ENCODE data around the gene SIN3A.
"Not testable (repeated sequence)": the region's sequence is repeated elsewhere in the genome, so short reads cannot be mapped to it uniquely, and the experiment has no call there.

The SIN3A gene

GRCh38 chr15:75356517-75356916, 95.0 kb downstream of the SIN3A start:
- no peak for DNase-seq (ENCODE audit: low read depth in 2 of 2)

- no peak for DNase-seq (ENCODE audit: low read depth in 2 of 2)
Measured at GRCh38 chr15:75356006-75356405, 95.5 kb downstream of the SIN3A start.

- no peak for DNase-seq (ENCODE audit: low read depth in 2 of 2)
Measured at GRCh38 chr15:75355369-75355768, 96.1 kb downstream of the SIN3A start.

GRCh38 chr15:75354454-75354853, 97.0 kb downstream of the SIN3A start:
- no peak for DNase-seq (ENCODE audit: low read depth in 2 of 2)

GRCh38 chr15:75353604-75354003, 97.9 kb downstream of the SIN3A start:
- no peak for DNase-seq (ENCODE audit: low read depth in 2 of 2)

GRCh38 chr15:75352186-75353080, 99.1 kb downstream of the SIN3A start:
- no peak for DNase-seq (ENCODE audit: low read depth in 2 of 2)

- no peak for DNase-seq (ENCODE audit: low read depth in 2 of 2)
Measured at GRCh38 chr15:75350601-75351361, 100.7 kb downstream of the SIN3A start.

- peak in 1 of 2 donors; percentile 24 for DNase-seq (ENCODE audit: low read depth in 2 of 2)
Measured at GRCh38 chr15:75349851-75350588, 101.5 kb downstream of the SIN3A start.

- not testable (repeated sequence) for DNase-seq (ENCODE audit: low read depth in 2 of 2)
Measured at GRCh38 chr15:75349351-75349669, 102.2 kb downstream of the SIN3A start.

- DNase-seq (ENCODE audit: low read depth in 2 of 2): no peak
Measured at GRCh38 chr15:75348562-75349350, 102.7 kb downstream of the SIN3A start.

- no peak for DNase-seq (ENCODE audit: low read depth in 2 of 2)
Measured at GRCh38 chr15:75348034-75348561, 103.4 kb downstream of the SIN3A start.

- peak in 1 of 2 donors; percentile 20 for DNase-seq (ENCODE audit: low read depth in 2 of 2)
Measured at GRCh38 chr15:75347222-75348033, 104.1 kb downstream of the SIN3A start.

- DNase-seq (ENCODE audit: low read depth in 2 of 2): no peak
Measured at GRCh38 chr15:75346796-75347221, 104.7 kb downstream of the SIN3A start, which contains the start of gene NEIL1. TSS of gene NEIL1 (plus strand) at chr15:75347039. CDS start at chr15:75348906, 1,867 bp downstream.

GRCh38 chr15:75343953-75344352, 107.5 kb downstream of the SIN3A start:
- not testable (repeated sequence) for DNase-seq (ENCODE audit: low read depth in 2 of 2)

GRCh38 chr15:75342221-75342620, 109.3 kb downstream of the SIN3A start:
- no peak for DNase-seq (ENCODE audit: low read depth in 2 of 2)

- DNase-seq (ENCODE audit: low read depth in 2 of 2): no peak
Measured at GRCh38 chr15:75339531-75340240, 111.8 kb downstream of the SIN3A start.

GRCh38 chr15:75338661-75339240, 112.7 kb downstream of the SIN3A start:
- no peak for DNase-seq (ENCODE audit: low read depth in 2 of 2)

GRCh38 chr15:75335705-75336355, 115.7 kb downstream of the SIN3A start, which contains the start of gene COMMD4:
TSS of gene COMMD4 (plus strand) at chr15:75336063. CDS start at chr15:75336090, 27 bp downstream.
- DNase-seq (ENCODE audit: low read depth in 2 of 2): peak; percentile 15 to 68
